Fibroblast of lung (primary cell): ENCODE data around the gene SH2D4B. TPM values are rescaled to one million over a fixed set of nuclear protein-coding genes. Genes with fewer than 3 reads are reported as not detected.

Source experiments
- DNase-seq, 2 donors: peaks; one replicate each; pipeline versions ENCODE4 v3.0.0 to v3.0.0-alpha.2; 2010; ENCODE audit warnings: low read depth in 2 of 2
- H2AFZ ChIP-seq: 2 replicates; pipeline ENCODE4 v1.5.1; 2012; ENCODE audit warnings: low read length, control low read depth, inconsistent platforms
- H3K27ac ChIP-seq: 2 replicates; pipeline ENCODE4 v1.5.1; 2011; ENCODE audit warnings: low read length, control low read depth; ENCODE audit not compliant: insufficient read depth
- H3K27me3 ChIP-seq: 2 replicates; pipeline ENCODE4 v1.5.1; 2011; ENCODE audit warnings: mild to moderate bottlenecking, low read length; ENCODE audit not compliant: control insufficient read depth, insufficient read depth
- H3K36me3 ChIP-seq: 2 replicates; pipeline ENCODE4 v1.5.1; 2011; ENCODE audit warnings: low read length; ENCODE audit not compliant: control insufficient read depth, insufficient read depth
- H3K4me1 ChIP-seq: 2 replicates; pipeline ENCODE4 v1.5.1; 2011; ENCODE audit warnings: low read length; ENCODE audit not compliant: control insufficient read depth, insufficient read depth; ENCODE audit errors: extremely low read depth
- H3K4me2 ChIP-seq: 2 replicates; pipeline ENCODE4 v1.5.1; 2011; ENCODE audit warnings: low read length, control low read depth; ENCODE audit not compliant: insufficient read depth; ENCODE audit errors: extremely low read depth
- H3K4me3 ChIP-seq, 4 experiments: fragments of 200-600 bp in 1 of 4; sonication (generic) in 1 of 4; replicated peaks in 1 of 4; 2 replicates each; pipeline ENCODE4 v1.5.1; 2011 to 2016; ENCODE audit warnings: low read length in 4 of 4, low read depth in 3 of 4, mild to moderate bottlenecking in 3 of 4, control low read depth in 2 of 4, inconsistent platforms in 1 of 4, mixed read lengths in 1 of 4; ENCODE audit not compliant: insufficient read depth in 1 of 4; ENCODE audit errors: control extremely low read depth in 1 of 4
- H3K79me2 ChIP-seq: 2 replicates; pipeline ENCODE4 v1.5.1; 2012; ENCODE audit warnings: mild to moderate bottlenecking, low read length, inconsistent platforms; ENCODE audit not compliant: control insufficient read depth, insufficient read depth
- H3K9ac ChIP-seq: 2 replicates; pipeline ENCODE4 v1.5.1; 2011; ENCODE audit warnings: mild to moderate bottlenecking, low read length, control low read depth; ENCODE audit not compliant: insufficient read depth
- H3K9me3 ChIP-seq: 2 replicates; pipeline ENCODE4 v1.5.1; 2012; ENCODE audit warnings: low read depth, low read length; ENCODE audit not compliant: control insufficient read depth, insufficient read depth
- H4K20me1 ChIP-seq: 2 replicates; pipeline ENCODE4 v1.5.1; 2011; ENCODE audit warnings: low read length; ENCODE audit not compliant: control insufficient read depth, insufficient read depth; ENCODE audit errors: extremely low read depth
- CTCF ChIP-seq, 2 donors: IDR thresholded peaks in 1 of 2; conservative IDR thresholded peaks in 1 of 2; 1 replicate in 1 of 2; 2 replicates in 1 of 2; pipeline ENCODE4 v1.5.1; 2011 to 2012; ENCODE audit warnings: low read length in 2 of 2, control low read depth in 1 of 2, inconsistent platforms in 1 of 2, low read depth in 1 of 2, mild to moderate bottlenecking in 1 of 2
- EZH2 ChIP-seq: IDR thresholded peaks from 2 replicates; pipeline ENCODE4 v1.5.1; 2012; ENCODE audit warnings: low read length, control low read depth, mild to moderate bottlenecking; ENCODE audit errors: missing control alignments
- polyA plus RNA-seq, 2 donors: library from polyadenylated mRNA; depleted of rRNA in 1 of 2; stranded (reverse) in 1 of 2; unstranded in 1 of 2; fragments of >200 nt; gene quantifications; 2 replicates each; pipeline ENCODE4 v1.2.1, GENCODE V29; 2011 to 2012; ENCODE audit warnings: missing spikeins in 1 of 2
- total RNA-seq: library from RNA; depleted of rRNA; stranded (reverse); fragments of >200 nt; gene quantifications from 2 replicates; pipeline ENCODE4 v1.2.1, GENCODE V29; 2014

The SH2D4B gene
- total and polyA plus RNA-seq, 2 donors (not counting 1 experiment from before 2014, with no cell fraction given) = not detected

- peak; percentile 20 to 32 for DNase-seq
- no peaks in the 10 kb centered on the region for H3K27me3 ChIP-seq
- H2AFZ ChIP-seq = no peak overlapping the region
- TF ChIP-seq CTCF (conservative IDR thresholded peaks at IDR 0.05 in 1 of 2, IDR thresholded peaks at IDR 0.05 in 1 of 2; ENCODE audit: low read depth in 1 of 2, low read length in 2 of 2) (peak; percentile 58 to 76), EZH2 (no peak)
- H3K9me3 ChIP-seq = no peaks in the 10 kb centered on the region
- no peak overlapping the region for H3K27ac ChIP-seq
- H3K4me3 ChIP-seq = no peak overlapping the region
- no peak overlapping the region for H3K4me2 ChIP-seq
- H3K4me1 ChIP-seq = peaks cover 2% of the 10 kb centered on the region
- no peaks in the 10 kb centered on the region for H4K20me1 ChIP-seq
- no peaks in the 10 kb centered on the region for H3K36me3 ChIP-seq
- H3K79me2 ChIP-seq = no peaks in the 10 kb centered on the region
- H3K9ac ChIP-seq = no peak overlapping the region
These were observed 126.5 kb downstream of the SH2D4B start for GRCh38 chr10:80664071-80664680.

- DNase-seq = no peak
- H3K4me2 ChIP-seq = no peak overlapping the region
- TF ChIP-seq EZH2 = no peak
These were observed 131.8 kb downstream of the SH2D4B start for GRCh38 chr10:80669485-80669884.

GRCh38 chr10:80670774-80671173 lies 133.1 kb downstream of the SH2D4B start:
- no peaks in the 10 kb centered on the region for H3K9me3 ChIP-seq
- H3K9ac ChIP-seq = no peak overlapping the region
- H3K4me2 ChIP-seq = no peak overlapping the region
- no peak overlapping the region for H2AFZ ChIP-seq
- no peak for DNase-seq
- H3K27ac ChIP-seq = no peak overlapping the region
- no peaks in the 10 kb centered on the region for H3K36me3 ChIP-seq
- H4K20me1 ChIP-seq = no peaks in the 10 kb centered on the region
- no peaks in the 10 kb centered on the region for H3K79me2 ChIP-seq
- no peaks in the 10 kb centered on the region for H3K27me3 ChIP-seq
- TF ChIP-seq EZH2 (no peak), CTCF (conservative IDR thresholded peaks at IDR 0.05 in 1 of 2, IDR thresholded peaks at IDR 0.05 in 1 of 2; ENCODE audit: low read depth in 1 of 2, low read length in 2 of 2) (no peak)
- no peaks in the 10 kb centered on the region for H3K4me1 ChIP-seq
- no peak overlapping the region for H3K4me3 ChIP-seq

More at GRCh38 chr10:80669485-80669884, 131.8 kb downstream of the SH2D4B start:
- no peaks in the 10 kb centered on the region for H3K9me3 ChIP-seq
- no peaks in the 10 kb centered on the region for H4K20me1 ChIP-seq
- no peak overlapping the region for H2AFZ ChIP-seq
- H3K27ac ChIP-seq = no peak overlapping the region
- H3K36me3 ChIP-seq = no peaks in the 10 kb centered on the region
- H3K9ac ChIP-seq = no peak overlapping the region
- no peaks in the 10 kb centered on the region for H3K4me1 ChIP-seq
- no peaks in the 10 kb centered on the region for H3K79me2 ChIP-seq
- H3K4me3 ChIP-seq = no peak overlapping the region
- no peaks in the 10 kb centered on the region for H3K27me3 ChIP-seq
